ENCODE measurements around the gene GASK1A. TPM values are rescaled to one million over a fixed set of nuclear protein-coding genes. Genes with fewer than 3 reads are reported as not detected.

Gene GASK1A
- total and polyA plus RNA-seq, 2 of the 4 experiments (the other 2 are of a cell fraction), result 0.18 to 0.19 TPM

GRCh38 chr3:43097400-43098080 lies 118.4 kb downstream of the GASK1A start:
- Histone ChIP-seq H2AFZ (replicated peaks; ENCODE audit: low read length, poor library complexity) (no peak overlapping the region), H3K36me3 (ENCODE audit: control insufficient read depth, insufficient read depth, low read length) (no peaks in the 10 kb centered on the region), H3K9ac (ENCODE audit: low read depth, low read length) (no peak overlapping the region), H3K56ac (ENCODE audit: extremely low read depth, insufficient read depth, low read length) (no peak overlapping the region), H3K14ac (replicated peaks; ENCODE audit: low read depth, low read length) (no peak overlapping the region), H4K8ac (ENCODE audit: low read depth in 2 of 2, low read length in 2 of 2) (no peak overlapping the region), H2BK120ac (ENCODE audit: low read depth, low read length) (no peak overlapping the region), H3K4ac (ENCODE audit: low read depth, low read length) (no peak overlapping the region), H3K4me3 (ENCODE audit: insufficient read depth, low read depth, low read length) (no peak overlapping the region), H3K9me1 (ENCODE audit: insufficient read depth, low read length) (peaks cover 4% of the 10 kb centered on the region; the same call in 1 of the 2 replicates), H3K9me3 (ENCODE audit: control insufficient read depth, insufficient read depth, low read length) (no peaks in the 10 kb centered on the region), H2BK5ac (ENCODE audit: low read depth, low read length, poor library complexity, severe bottlenecking) (no peak overlapping the region), H2AK5ac (ENCODE audit: low read depth, low read length) (no peak overlapping the region), H3K18ac (ENCODE audit: low read depth, low read length) (no peak overlapping the region), H3K4me2 (ENCODE audit: low read depth, low read length) (no peak overlapping the region), H3K27me3 (ENCODE audit: control insufficient read depth, insufficient read depth, low read length) (no peaks in the 10 kb centered on the region), H2BK15ac (ENCODE audit: low read depth, low read length) (no peak overlapping the region), H4K91ac (ENCODE audit: insufficient read depth, low read depth, low read length) (no peak overlapping the region), H4K20me1 (ENCODE audit: insufficient read depth, low read length) (no peaks in the 10 kb centered on the region), H2BK20ac (ENCODE audit: low read depth, low read length) (no peak overlapping the region), H3K27ac (ENCODE audit: insufficient read depth, low read length) (no peak overlapping the region), H2AK9ac (replicated peaks; ENCODE audit: low read depth, low read length, poor library complexity) (no peak overlapping the region), H3K79me1 (ENCODE audit: low read depth in 1 of 2, low read length in 2 of 2) (no peaks in the 10 kb centered on the region; a peak in 1 of 4 replicates), H4K5ac (ENCODE audit: low read depth, low read length) (no peak overlapping the region), H3K4me1 (ENCODE audit: control insufficient read depth, insufficient read depth, low read length) (no peaks in the 10 kb centered on the region), H3K23ac (ENCODE audit: low read depth, low read length) (no peak overlapping the region)
- DNase-seq (no peak), ATAC-seq (ENCODE audit: low read depth) (no peak)
- TF ChIP-seq MXI1 (IDR thresholded peaks at IDR 0.05; ENCODE audit: borderline replicate concordance, low read depth, low read length), result no peak
- no peak for TF ChIP-seq SMC3 (IDR thresholded peaks at IDR 0.05; ENCODE audit: low read depth, low read length)
- no peak for TF ChIP-seq NFE2L2 (IDR thresholded peaks at IDR 0.05; ENCODE audit: low read depth, low read length)
- no peak for TF ChIP-seq CEBPB (IDR thresholded peaks at IDR 0.05; ENCODE audit: low read depth, low read length)
- no peak for TF ChIP-seq CTCF (conservative IDR thresholded peaks at IDR 0.05; ENCODE audit: low read depth, low read length)
- TF ChIP-seq USF2 (IDR thresholded peaks at IDR 0.05; ENCODE audit: low read depth, low read length), result no peak
- no peak for TF ChIP-seq BHLHE40 (IDR thresholded peaks at IDR 0.05; ENCODE audit: low read depth, low read length)
- TF ChIP-seq CHD1 (IDR thresholded peaks at IDR 0.05; ENCODE audit: low read depth, low read length), result no peak
- no peak for TF ChIP-seq RCOR1 (IDR thresholded peaks at IDR 0.05; ENCODE audit: insufficient replicate concordance, low read length)
- no peak for TF ChIP-seq RFX5 (IDR thresholded peaks at IDR 0.05; ENCODE audit: low read depth, low read length)
- TF ChIP-seq ELK1 (IDR thresholded peaks at IDR 0.05; ENCODE audit: borderline replicate concordance, low read depth, low read length), result no peak
- TF ChIP-seq RAD21 (IDR thresholded peaks at IDR 0.05; ENCODE audit: low read length), result no peak
- TF ChIP-seq FOS (IDR thresholded peaks at IDR 0.05; ENCODE audit: low read depth, low read length), result no peak
- no peak for TF ChIP-seq MAFK (IDR thresholded peaks at IDR 0.05; ENCODE audit: low read depth, low read length)
- no peak for TF ChIP-seq POLR2A (IDR thresholded peaks at IDR 0.05; ENCODE audit: low read depth, low read length)
- TF ChIP-seq MAZ (IDR thresholded peaks at IDR 0.05; ENCODE audit: borderline replicate concordance, low read depth, low read length), result no peak
- intact Hi-C loops (cut with micrococcal nuclease), result no loop called here
- no TSS peak for BruUV-seq (replicated peaks)
- 69% methylated on average over 2 of the region's 5 CpGs; no CpG with 5 or more reads in 1 of the 2 experiments for WGBS, 2 experiments (ENCODE audit: extremely low coverage in 2 of 2, insufficient read length in 1 of 2)
- ChIA-PET POLR2A (ENCODE audit: unreplicated experiment) (no interaction called here), CTCF (no interaction called here)
- in situ Hi-C loops (cut with MboI; ENCODE audit: low sequenced_read_pairs), result no loop called here
- dilution Hi-C loops (cut with HindIII; ENCODE audit: low sequenced_read_pairs, unreplicated experiment), result no loop called here

All from IMR-90 (cell line).